IPS-NIHi7 (cell line): ENCODE results near the gene FLNB.

Source experiments
- DNase-seq: peaks from one replicate; pipeline ENCODE4 v3.0.0; 2012; ENCODE audit warnings: mixed read lengths; ENCODE audit errors: extremely low spot score

FLNB gene

DNA sequence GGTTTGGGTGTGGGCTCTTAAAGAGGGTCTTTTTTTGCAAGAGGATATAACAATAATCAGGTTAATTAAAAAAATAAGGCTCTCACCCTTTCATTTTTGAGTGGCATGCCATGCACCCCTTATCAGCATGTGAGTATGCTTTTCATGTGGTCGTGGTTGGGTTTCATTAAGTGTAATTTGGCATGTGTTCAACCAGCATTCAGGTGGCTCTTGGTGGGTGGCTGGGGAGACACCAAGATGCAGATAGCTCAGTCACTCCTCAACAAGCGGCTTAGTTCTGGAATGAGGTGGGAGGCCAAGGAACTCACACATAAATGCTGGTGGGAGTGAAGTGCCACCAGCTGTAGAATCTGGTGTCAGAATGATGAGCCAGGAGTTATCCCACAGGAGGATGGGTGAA is 66.8 kb downstream of the FLNB start:
- DNase-seq, result no peak

DNA sequence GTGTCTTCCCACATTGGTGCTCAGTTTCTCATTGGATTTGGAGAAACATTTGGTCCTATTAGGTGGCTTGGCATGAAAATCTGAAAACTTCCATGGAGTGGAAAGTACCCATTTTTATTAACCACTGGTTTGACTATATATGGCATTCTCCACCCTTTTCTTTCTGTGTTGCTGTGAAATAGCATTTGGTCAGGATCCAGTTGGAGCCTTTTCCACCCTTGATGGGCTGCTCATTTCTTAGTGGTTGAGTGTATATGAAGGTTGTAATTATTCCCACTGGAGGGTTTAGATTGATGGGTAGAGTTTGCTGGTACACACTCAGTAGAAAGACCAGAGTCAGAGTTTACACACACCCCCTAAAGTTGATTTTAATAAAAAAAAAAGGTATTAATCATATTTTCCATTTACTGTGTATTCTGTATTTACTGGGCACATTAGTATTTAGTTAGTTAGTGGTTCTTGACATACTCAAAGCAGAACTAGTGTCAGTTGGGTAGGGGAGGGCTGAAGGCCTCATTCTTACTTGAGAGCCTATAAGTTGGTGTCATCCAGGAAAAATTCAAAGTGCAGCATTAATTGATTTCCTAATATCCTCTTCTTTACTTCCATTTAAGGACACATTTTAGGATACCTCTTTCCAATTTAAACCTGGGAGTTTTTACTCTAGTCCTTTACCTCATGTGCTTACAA is 69.5 kb downstream of the FLNB start:
- DNase-seq, result no peak

DNA sequence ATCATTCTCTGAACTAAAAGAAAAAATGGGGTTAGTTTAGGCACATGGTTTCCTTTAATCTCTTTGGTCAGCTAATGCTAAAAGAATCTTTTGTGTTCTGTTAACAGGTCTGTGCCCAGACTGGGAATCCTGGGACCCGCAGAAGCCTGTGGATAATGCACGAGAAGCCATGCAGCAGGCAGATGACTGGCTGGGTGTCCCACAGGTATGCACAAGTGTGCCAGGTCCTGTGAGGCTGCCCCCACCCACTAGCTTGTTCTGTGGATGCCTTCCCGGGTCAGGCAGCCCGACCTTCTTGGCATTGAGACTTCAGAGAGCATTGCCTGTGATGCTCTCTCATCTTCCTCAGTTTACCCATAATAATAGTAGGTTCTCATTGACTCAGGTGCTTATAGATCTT is 70.4 kb downstream of the FLNB start:
- DNase-seq, result no peak

DNA sequence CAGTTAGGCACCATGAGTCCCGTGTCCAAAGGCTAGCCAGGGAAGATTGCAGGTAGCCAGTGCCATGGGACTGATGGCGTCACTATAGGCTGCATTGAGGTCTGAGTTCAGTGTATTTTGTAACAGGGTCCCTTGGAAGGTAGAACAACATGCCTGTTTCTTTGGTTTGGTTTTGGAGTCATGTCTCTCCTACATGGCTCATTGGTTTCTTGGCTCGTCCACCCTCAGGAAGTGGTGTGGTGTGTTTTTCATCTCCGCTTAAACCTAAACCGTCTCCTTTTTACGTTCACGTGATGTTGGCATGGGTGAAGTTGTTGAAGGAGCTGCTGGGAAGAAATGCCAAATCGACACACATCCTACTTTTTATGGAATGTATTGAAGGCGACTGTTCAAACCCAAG is 71.6 kb downstream of the FLNB start:
- DNase-seq, result no peak

DNA sequence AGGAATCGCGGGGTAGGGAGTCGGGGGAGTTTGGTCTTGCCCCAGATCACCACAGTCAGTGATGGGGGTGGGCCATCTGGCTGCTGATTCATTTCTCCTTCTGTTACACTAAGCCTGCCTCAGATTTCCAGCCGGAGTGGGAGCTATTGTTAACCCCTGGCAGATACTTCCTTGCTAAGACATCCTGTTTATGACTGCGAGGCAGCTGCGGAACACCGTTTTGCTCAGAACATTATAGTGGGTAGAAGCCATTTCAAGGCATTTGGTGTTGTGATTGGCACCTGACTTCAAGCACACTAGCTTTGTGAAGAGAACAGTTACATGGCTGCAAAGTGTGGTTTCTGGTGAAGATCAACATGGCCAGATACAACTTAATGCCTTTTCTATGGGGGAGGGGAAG is 73.8 kb downstream of the FLNB start:
- DNase-seq, result no peak

DNA sequence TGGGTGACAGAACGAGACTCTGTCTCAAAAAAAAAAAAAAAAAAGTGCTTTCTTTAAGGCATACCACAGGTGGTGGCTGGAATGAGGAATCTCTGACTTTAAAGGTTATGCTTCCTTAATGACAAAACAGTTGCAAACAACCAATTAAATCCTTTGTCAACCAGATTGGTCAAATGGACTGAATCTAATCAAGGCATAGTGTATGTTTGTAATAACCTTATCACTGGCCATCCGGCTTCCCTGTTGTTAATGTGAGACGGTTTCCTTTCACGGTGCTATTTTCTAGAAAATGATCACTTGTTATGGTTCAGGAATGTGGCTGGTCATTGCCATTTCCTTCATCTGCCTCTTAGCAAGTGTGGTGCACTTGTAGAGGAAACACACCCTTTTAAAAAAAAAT is 75.9 kb downstream of the FLNB start:
- DNase-seq, result no peak

DNA sequence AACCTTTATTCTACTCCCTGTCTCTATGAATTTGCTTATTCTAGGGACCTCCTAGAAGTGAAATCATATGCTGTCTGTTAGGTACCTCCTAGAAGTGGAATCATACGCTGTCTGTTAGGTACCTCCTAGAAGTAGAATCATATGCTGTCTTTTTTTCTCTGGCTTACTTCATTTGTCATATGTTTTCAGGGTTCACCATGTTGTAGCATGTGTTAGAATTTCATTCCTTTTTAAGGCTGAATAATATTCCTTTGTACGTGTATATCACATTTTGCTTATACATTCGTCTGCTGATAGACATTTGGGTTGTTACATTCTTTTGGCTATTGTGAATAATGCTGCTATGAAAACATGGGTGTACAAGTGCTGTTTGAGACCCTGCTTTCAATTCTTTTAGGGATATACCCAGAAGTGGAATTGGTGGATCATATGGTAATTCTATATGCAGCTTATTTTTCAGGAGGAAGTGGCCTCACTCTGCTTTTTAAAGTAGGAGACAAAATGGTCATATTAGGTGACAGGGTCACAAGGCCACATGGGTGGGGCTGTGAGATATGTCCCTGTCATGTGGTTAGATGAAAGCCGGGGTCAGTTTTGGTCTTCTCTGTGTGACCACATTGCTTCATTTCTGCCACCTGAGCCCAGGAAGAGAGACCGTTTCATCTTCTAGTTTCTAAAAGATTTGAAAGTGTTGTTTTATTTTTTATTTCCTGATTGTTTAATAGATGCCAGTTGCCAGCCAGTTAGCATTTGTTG is 76.7 kb downstream of the FLNB start:
- no peak for DNase-seq

DNA sequence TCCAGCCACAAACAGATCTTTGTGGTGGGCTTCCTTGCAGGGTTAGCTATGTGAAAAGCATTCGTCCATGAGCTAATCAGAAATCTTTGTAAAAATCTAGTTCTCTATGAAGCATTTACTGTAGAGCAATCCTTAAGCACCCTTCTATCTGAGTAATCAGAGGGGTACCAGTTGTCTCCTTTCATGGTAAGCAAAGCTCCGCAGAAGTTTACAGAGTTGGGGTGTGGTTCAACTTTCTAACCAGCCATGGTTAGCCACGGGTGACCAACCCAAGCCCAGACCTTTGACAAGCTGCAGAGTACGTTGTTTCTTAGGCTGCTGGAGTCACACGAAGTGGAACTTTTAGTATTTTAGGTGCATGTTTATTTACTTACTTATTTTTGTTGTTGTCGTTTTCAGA is 77.4 kb downstream of the FLNB start:
- no peak for DNase-seq

DNA sequence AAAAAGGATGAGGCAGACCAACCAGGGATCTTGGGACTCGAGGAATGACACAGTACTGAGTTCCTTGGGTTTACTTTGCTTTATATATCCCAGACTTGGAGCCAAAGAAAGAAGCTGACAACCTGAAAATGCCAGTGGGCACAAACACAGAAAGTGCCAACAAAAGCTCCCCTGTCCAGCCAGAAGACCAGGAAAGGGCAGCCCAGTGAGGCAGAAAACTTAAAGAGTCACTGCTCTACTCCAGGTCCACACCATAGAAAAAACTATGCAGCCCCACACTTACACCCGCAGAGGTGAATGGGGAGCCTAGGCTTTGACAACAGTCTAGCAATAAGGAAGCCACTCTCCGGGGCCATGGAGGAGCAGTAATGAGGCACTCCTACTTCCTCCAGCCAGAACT is 80.3 kb downstream of the FLNB start:
- DNase-seq, result no peak

DNA sequence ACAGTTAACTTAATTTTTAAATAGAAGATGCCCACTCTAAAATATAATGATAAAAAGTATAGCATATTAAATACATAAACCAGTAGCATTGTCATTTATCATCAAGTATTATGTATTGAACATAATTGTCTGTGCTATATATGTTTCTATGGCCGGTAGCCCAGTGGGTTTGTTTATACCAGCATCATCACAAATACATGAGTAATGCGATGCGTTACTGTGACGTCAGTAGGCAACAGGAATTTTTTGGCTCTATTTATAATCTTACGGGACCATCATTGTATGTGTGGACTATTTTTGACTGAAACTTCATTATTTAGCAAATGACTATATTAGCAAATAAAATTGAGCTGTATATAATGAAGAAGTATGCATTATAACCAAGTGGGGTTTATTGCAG is 82.1 kb downstream of the FLNB start:
- DNase-seq, result no peak

DNA sequence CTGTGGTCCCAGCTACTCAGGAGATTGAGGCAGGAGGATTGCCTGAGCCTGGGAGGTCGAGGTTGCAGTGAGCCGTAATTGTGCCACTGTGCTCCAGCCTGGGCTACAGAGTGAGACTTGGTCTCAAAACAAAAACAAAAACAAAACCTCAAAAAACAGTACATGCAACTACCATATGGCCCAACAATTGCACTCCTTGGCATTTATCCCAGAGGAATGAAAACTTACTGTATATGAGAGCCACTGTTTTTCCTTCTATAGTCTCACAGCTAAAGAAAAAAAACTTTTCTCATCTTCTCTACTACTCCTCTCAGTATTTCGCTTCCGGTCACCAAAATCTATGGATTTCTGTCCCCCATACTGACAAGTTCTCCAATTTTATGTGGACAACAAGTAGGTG is 84.3 kb downstream of the FLNB start:
- no peak for DNase-seq

DNA sequence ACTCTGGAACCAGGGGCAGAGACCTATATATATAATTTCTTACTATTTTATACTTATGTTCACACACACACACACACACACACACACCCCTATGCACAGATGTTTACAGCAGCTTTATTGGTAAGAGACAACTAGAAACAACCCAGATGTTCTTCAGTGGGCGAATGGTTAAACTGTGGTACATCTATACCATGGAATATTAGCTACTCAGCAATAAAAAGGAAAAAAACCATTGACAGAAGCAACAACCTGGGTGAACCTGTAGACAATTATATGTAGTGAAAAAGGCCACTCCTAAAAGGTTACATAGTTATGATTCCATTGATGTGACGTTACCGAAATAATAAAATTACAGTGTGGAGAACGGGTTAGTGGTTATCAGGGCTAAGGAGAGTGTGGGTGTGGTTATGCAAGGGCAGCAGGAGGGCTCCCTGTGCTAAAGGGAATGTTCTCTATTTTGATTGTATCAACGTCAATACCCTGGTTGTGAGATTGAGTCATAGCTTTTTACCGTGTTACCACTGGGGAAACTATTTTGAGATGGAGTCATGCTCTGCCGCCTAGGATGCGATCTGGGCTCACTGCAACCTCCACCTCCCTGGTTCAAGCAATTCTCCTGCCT is 85.5 kb downstream of the FLNB start:
- no peak for DNase-seq

DNA sequence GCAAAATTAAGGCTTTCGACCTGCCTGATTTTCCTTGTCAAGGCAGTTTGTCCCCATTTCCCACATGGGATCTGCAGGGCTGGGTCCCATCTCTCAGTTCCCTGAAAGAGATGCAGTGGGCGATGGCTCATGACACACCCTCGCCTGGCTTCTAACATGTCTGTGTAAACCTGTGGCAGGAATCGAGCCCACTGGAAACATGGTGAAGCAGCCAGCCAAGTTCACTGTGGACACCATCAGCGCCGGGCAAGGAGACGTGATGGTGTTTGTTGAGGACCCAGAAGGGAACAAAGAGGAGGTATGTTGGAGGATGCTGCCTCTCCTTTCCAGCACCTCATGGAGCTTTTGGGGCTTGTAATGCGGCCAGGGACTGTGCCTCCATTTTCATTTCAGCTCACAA is 86.4 kb downstream of the FLNB start:
- no peak for DNase-seq

DNA sequence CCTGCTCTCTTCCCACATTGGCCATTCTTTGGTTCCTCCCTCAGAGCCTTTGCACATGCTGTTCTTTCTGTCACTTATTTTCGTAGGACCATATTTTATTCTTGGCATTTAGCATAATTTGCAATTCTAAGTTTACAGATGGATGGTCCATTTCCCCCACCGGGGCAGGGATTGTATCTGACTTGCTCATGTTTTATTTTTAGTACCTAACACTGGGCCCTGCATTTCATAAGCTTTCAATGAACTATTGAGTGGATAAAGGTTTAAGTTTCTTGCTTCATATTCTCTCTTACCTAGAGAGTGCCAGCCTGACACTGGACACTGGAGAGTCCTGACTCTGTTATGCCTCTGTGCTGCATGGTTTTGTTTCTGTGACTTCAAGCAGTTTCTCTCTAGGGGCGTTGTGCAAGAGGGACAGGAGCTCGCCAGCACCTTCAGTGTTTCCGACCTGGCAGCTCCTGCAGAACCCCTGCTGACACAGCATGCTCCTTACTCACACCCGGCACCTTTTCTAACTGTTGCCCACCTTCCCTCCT is 87.4 kb downstream of the FLNB start:
- no peak for DNase-seq

DNA sequence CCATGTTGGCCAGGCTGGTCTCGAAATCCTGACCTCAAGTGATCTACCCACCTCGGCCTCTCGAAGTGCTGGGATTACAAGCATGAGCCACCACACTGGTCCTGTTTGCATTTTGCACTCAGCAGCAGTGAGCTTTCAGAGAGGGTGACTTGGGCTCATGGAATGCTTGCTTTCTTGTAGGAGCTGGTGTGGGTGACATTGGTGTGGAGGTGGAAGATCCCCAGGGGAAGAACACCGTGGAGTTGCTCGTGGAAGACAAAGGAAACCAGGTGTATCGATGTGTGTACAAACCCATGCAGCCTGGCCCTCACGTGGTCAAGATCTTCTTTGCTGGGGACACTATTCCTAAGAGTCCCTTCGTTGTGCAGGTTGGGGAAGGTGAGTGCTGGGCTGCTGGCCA is 90.3 kb downstream of the FLNB start:
- no peak for DNase-seq

DNA sequence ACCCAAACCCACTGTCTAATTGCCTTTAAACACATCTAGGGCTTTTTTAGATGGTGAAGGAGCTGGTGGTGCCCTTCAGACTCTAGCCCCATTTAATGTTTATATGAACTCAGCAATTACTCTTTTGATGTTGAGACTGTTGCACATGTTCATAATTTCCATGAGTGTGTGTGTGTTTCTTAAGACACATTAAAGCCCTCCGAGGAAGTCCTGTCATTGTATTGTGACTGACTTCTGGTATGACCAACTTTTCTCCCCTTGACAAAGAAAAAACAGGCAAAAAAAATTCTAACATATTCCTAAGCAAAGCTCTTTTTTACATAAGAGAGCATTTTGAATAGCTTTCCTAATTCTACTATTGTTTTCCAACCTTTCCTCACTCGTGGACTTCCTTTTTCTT is 91.6 kb downstream of the FLNB start:
- no peak for DNase-seq

DNA sequence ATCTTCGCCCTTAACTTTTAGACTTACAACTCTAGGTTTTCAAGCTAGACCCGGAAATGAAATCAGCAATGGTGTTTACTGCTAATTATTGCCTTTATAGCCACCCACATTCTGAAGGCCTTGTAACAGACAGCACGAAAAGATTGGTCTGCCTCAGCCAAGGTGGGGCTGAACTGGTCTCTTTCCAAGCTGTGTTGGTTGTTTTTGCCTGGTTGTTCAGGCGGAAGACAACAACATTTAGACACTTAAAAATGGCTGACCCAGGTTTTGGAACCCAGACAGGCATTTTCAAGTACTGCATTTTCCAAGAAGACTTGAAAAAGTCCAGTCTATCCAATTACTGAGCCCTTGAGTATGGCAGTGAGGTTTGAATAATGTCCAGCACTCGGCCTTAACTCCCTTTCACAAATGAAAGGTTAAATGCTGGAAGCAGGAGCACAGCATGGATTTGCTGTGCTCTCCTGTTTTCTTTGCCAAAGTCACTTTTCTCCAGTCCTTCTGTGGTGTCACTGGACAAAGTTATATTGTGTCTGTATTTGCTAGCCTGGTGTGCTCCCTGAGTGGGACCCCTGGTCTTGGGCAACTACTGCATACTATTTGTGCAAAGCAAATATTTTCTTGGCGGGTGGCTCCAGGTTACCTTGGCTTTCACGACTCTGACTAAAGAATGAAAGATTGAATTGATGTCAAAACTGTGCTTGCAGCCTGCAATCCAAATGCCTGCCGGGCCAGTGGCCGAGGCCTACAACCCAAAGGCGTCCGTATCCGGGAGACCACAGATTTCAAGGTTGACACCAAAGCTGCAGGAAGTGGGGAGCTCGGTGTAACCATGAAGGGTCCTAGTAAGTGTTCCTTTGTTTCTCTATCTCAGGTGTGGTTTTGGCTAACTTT is 93.5 kb downstream of the FLNB start:
- DNase-seq, result no peak

DNA sequence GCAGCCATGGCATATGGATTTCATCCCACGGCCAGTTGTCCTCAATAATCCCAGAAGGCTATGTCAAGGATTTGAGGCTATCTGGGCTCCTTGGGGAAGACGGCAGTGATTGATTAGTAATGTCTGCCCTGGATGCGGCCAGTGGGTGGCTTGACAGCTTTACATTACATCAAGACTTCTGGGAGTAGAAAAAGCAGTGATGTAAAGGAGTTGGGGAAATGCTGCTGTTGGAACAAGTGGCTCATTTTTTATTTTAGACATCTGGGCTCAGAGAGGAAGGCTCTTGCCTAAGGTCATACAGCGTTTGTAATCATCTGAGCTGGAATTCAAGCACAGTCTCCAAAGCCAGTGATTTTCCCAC is 94.1 kb downstream of the FLNB start:
- no peak for DNase-seq

DNA sequence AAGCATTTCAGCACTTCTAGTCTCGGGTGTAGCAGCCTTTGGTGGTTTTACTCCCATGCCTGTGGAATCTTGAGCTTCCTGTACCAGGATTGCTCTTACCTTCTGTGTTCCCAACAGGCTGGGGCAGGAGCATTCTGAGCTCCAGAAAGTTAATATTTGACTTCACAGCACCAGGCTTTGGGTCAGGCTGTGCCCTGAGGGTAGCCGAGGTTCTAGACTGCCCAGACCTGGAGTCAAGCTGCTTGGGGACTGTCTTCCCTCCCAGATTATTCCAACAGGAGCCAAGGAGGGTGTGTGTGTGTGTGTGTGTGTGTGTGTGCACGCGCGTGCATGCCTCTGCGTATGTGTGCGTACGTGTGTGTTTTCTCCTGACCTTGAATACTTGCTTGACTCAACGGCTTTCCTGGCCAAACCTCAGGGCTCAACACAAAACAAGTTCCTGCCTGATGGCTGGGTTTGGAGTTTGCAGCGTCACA is 94.8 kb downstream of the FLNB start:
- DNase-seq, result no peak

DNA sequence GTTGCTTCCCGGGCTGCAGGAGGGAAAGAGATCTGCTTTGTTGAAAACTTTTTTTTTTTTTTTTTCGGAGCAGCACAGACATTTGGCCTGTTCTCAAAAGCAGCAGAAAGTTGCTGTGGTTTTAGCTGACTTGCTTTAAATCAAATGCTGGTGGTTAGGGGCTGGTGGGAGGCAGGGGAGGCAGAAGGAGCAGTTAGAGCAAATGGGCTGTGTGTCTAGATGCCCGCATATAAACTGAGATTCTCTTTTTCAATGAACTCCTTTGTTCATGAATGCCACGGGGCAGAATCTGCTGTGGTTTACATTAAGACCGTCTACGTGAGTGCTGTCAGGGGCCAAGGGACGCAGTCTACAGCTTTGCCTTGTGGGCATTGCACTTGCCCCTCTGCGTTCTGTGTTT is 95.9 kb downstream of the FLNB start:
- no peak for DNase-seq

DNA sequence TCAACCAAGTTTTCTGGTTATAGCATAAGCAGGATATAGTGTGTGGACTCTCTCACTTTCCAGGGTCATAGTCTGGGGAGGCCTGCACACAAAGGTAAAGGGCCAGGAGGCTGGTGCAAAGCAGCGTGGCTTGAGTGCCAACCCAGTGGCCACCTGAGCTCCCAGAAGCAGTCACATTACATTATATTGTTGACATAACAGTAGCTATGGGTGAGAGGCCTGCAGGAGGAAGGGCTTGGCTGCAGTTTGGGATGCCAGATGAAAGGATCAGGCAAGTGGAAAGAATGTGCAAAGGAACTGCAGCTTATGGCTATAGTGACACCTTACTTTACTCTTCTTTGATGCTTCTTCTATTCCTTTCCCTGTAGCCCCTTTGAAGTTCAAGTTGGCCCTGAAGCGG is 96.5 kb downstream of the FLNB start:
- DNase-seq, result no peak

DNA sequence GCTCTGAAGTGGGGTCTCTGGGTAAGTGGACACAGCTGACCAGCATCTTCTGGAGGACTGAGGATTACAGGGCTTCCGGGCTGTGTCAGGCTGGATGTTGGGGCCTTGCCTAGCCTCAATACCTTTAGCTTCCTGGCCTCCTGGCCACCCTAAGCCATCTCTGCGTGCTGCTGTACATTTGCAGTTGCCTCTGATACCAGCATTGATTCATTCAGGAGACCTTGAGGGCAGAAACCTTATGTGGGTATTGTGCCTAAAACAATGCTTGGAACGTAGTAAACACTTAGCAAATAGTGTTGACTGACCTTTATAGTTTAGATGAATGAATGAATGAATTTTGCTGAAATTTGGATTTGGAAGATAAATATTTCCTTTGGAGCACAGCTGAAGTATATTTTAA is 97.0 kb downstream of the FLNB start:
- no peak for DNase-seq
